OCI-LY3 (cell line): ENCODE measurements around the gene CLRN3.

Experiments
- H2AFZ ChIP-seq: fragments of 200-600, 300-600 bp; shearing (Covaris generic); 2 replicates; pipeline ENCODE4 v1.6.0; 2014; ENCODE audit warnings: antibody characterized with exemption, low read depth, low read length
- H3K27ac ChIP-seq: fragments of 200-600, 300-600 bp; sonication (generic); 2 replicates; pipeline ENCODE4 v1.5.1; 2014; ENCODE audit warnings: mild to moderate bottlenecking, low read length, moderate library complexity, mixed read lengths
- H3K27me3 ChIP-seq: fragments of 200-600, 300-600 bp; sonication (generic); 2 replicates; pipeline ENCODE4 v1.6.1; 2014; ENCODE audit warnings: low read depth, low read length, mixed read lengths
- H3K36me3 ChIP-seq: fragments of 200-600, 300-600 bp; sonication (generic); replicated peaks from 2 replicates; pipeline ENCODE3; 2014; ENCODE audit warnings: low read depth, low read length, mixed read lengths
- H3K4me1 ChIP-seq: fragments of 300-600, 200-600 bp; sonication (generic); 2 replicates; pipeline ENCODE4 v1.6.1; 2014; ENCODE audit warnings: low read length, mixed read lengths
- H3K4me2 ChIP-seq: fragments of 200-600, 300-600 bp; sonication (generic); 2 replicates; pipeline ENCODE4 v1.6.1; 2014; ENCODE audit warnings: low read length, mixed read lengths
- H3K4me3 ChIP-seq: fragments of 300-600, 200-600 bp; sonication (generic); 2 replicates; pipeline ENCODE4 v1.5.1; 2014; ENCODE audit warnings: antibody characterized with exemption, mild to moderate bottlenecking, low read length, moderate library complexity
- H3K79me2 ChIP-seq: fragments of 300-600, 200-600 bp; shearing (Covaris generic); 2 replicates; pipeline ENCODE4 v1.6.1; 2014; ENCODE audit warnings: mild to moderate bottlenecking, low read length, mixed read lengths
- H3K9ac ChIP-seq: fragments of 300-600, 200-600 bp; shearing (Covaris generic); 2 replicates; pipeline ENCODE4 v1.6.0; 2014; ENCODE audit warnings: mild to moderate bottlenecking, low read length, moderate library complexity
- H3K9me3 ChIP-seq: fragments of 200-600, 300-600 bp; shearing (Covaris generic); 2 replicates; pipeline ENCODE4 v1.6.1; 2014; ENCODE audit warnings: low read length, mixed read lengths; ENCODE audit not compliant: insufficient read depth
- H4K20me1 ChIP-seq: fragments of 200-600, 300-600 bp; sonication (generic); 2 replicates; pipeline ENCODE4 v1.6.1; 2016; ENCODE audit warnings: low read length, mixed read lengths; ENCODE audit not compliant: insufficient read depth
- CTCF ChIP-seq: fragments of 200-600, 300-600 bp; sonication (generic); IDR thresholded peaks from 2 replicates; pipeline ENCODE4 v1.5.1; 2014; ENCODE audit warnings: antibody characterized with exemption, low read length, low read depth
- EZH2phosphoT487 ChIP-seq: fragments of 200-600 bp; shearing (Covaris generic); IDR thresholded peaks from 2 replicates; pipeline ENCODE4 v1.6.1; 2018; ENCODE audit warnings: antibody characterized with exemption, mixed run types, low read depth

CLRN3 gene

GRCh38 chr10:127911867-127912257, 19.1 kb upstream of the CLRN3 start:
- Histone ChIP-seq H3K36me3 (no peaks in the 10 kb centered on the region), H3K9me3 (no peaks in the 10 kb centered on the region), H3K9ac (no peak overlapping the region), H3K4me1 (no peaks in the 10 kb centered on the region), H3K27me3 (no peaks in the 10 kb centered on the region), H4K20me1 (no peaks in the 10 kb centered on the region), H3K27ac (no peak overlapping the region), H3K79me2 (no peaks in the 10 kb centered on the region), H2AFZ (no peak overlapping the region), H3K4me2 (no peak overlapping the region), H3K4me3 (no peak overlapping the region)
- TF ChIP-seq EZH2phosphoT487 (no peak), CTCF (no peak)

- Histone ChIP-seq H3K36me3 (no peaks in the 10 kb centered on the region), H3K9me3 (no peaks in the 10 kb centered on the region), H3K9ac (no peak overlapping the region), H2AFZ (no peak overlapping the region), H3K4me3 (no peak overlapping the region), H3K27ac (no peak overlapping the region), H3K79me2 (no peaks in the 10 kb centered on the region), H3K4me2 (no peak overlapping the region), H3K4me1 (no peaks in the 10 kb centered on the region), H4K20me1 (no peaks in the 10 kb centered on the region), H3K27me3 (no peaks in the 10 kb centered on the region)
- TF ChIP-seq CTCF, result no peak
- TF ChIP-seq EZH2phosphoT487, result no peak
These were observed 18.6 kb upstream of the CLRN3 start for GRCh38 chr10:127911218-127911866.

GRCh38 chr10:127910464-127910770, 17.7 kb upstream of the CLRN3 start:
- Histone ChIP-seq H3K4me2 (no peak overlapping the region), H4K20me1 (no peaks in the 10 kb centered on the region), H3K27ac (no peak overlapping the region), H3K79me2 (no peaks in the 10 kb centered on the region), H2AFZ (no peak overlapping the region), H3K9ac (no peak overlapping the region), H3K4me1 (no peaks in the 10 kb centered on the region), H3K36me3 (no peaks in the 10 kb centered on the region), H3K4me3 (no peak overlapping the region), H3K9me3 (no peaks in the 10 kb centered on the region), H3K27me3 (no peaks in the 10 kb centered on the region)
- TF ChIP-seq EZH2phosphoT487, result no peak
- TF ChIP-seq CTCF, result no peak

- no peak for TF ChIP-seq EZH2phosphoT487
These were observed 17.1 kb upstream of the CLRN3 start for GRCh38 chr10:127909716-127910463.

More at GRCh38 chr10:127909716-127910463, 17.1 kb upstream of the CLRN3 start:
- Histone ChIP-seq H3K9ac (no peak overlapping the region), H3K36me3 (no peaks in the 10 kb centered on the region), H3K27me3 (no peaks in the 10 kb centered on the region), H3K4me1 (no peaks in the 10 kb centered on the region), H4K20me1 (no peaks in the 10 kb centered on the region), H3K27ac (no peak overlapping the region), H3K4me2 (no peak overlapping the region), H3K79me2 (no peaks in the 10 kb centered on the region), H3K4me3 (no peak overlapping the region), H2AFZ (no peak overlapping the region), H3K9me3 (no peaks in the 10 kb centered on the region)
